ENCODE results near the gene EPS15. TPM values are rescaled to one million over a fixed set of nuclear protein-coding genes. Genes with fewer than 3 reads are reported as not detected.

The EPS15 gene
- total RNA-seq, 1 donor from 2014 or later, result 42.0 TPM

GRCh38 chr1:51498924-51499323 lies 20.1 kb downstream of the EPS15 start:
- Mint-ChIP-seq H3K4me3 (no peak overlapping the region), H3K4me1 (no peaks in the 10 kb centered on the region), H3K27me3 (ENCODE audit: insufficient read depth, low read depth) (no peaks in the 10 kb centered on the region), H3K27ac (no peak overlapping the region), H3K36me3 (peaks cover 18% of the 10 kb centered on the region), H3K9me3 (peaks cover 19% of the 10 kb centered on the region)
- Histone ChIP-seq H3K36me3 (no peaks in the 10 kb centered on the region), H3K9ac (no peak overlapping the region), H3K4me2 (no peak overlapping the region), H3K27me3 (no peaks in the 10 kb centered on the region), H3K9me3 (ENCODE audit: low read depth) (no peaks in the 10 kb centered on the region), H3K27ac (no peak overlapping the region), H2AFZ (replicated peaks) (no peak overlapping the region), H4K20me1 (ENCODE audit: low read depth) (no peaks in the 10 kb centered on the region), H3K79me2 (ENCODE audit: low read depth) (peaks cover 33% of the 10 kb centered on the region), H3K4me1 (no peaks in the 10 kb centered on the region), H3F3A (ENCODE audit: low read depth) (no peaks in the 10 kb centered on the region), H3K4me3 (no peak overlapping the region)
- no peak for TF ChIP-seq CTCF (IDR thresholded peaks at IDR 0.05)
- no peak for TF ChIP-seq EZH2 (IDR thresholded peaks at IDR 0.05)
- no peak for TF ChIP-seq EZH2phosphoT487 (IDR thresholded peaks at IDR 0.05)
- no peak for DNase-seq (ENCODE audit: low spot score)

- peaks cover 12% of the 10 kb centered on the region for H3K36me3 Mint-ChIP-seq
- no peak overlapping the region for H3K4me2 ChIP-seq
- H3K4me1 Mint-ChIP-seq, result no peaks in the 10 kb centered on the region
- no peak overlapping the region for H3K9ac ChIP-seq
- H3K4me3 Mint-ChIP-seq, result no peak overlapping the region
- H3K9me3 Mint-ChIP-seq, result peaks cover 12% of the 10 kb centered on the region
- DNase-seq (ENCODE audit: low spot score), result no peak
- no peaks in the 10 kb centered on the region for H3K4me1 ChIP-seq
- no peaks in the 10 kb centered on the region for H3K27me3 ChIP-seq
- H2AFZ ChIP-seq (replicated peaks), result no peak overlapping the region
- no peak overlapping the region for H3K27ac ChIP-seq
- H3K79me2 ChIP-seq (ENCODE audit: low read depth), result peaks cover 32% of the 10 kb centered on the region
- TF ChIP-seq CTCF (IDR thresholded peaks at IDR 0.05) (no peak), EZH2 (IDR thresholded peaks at IDR 0.05) (no peak), EZH2phosphoT487 (IDR thresholded peaks at IDR 0.05) (no peak)
- no peaks in the 10 kb centered on the region for H3F3A ChIP-seq (ENCODE audit: low read depth)
- H3K4me3 ChIP-seq, result no peak overlapping the region
- H4K20me1 ChIP-seq (ENCODE audit: low read depth), result no peaks in the 10 kb centered on the region
- no peak overlapping the region for H3K27ac Mint-ChIP-seq
- no peaks in the 10 kb centered on the region for H3K9me3 ChIP-seq (ENCODE audit: low read depth)
- no peaks in the 10 kb centered on the region for H3K27me3 Mint-ChIP-seq (ENCODE audit: insufficient read depth, low read depth)
- no peaks in the 10 kb centered on the region for H3K36me3 ChIP-seq
Observed at GRCh38 chr1:51497340-51497739, 21.7 kb downstream of the EPS15 start.

GRCh38 chr1:51494138-51494830 lies 24.8 kb downstream of the EPS15 start:
- Histone ChIP-seq H3K79me2 (ENCODE audit: low read depth) (peaks cover 34% of the 10 kb centered on the region), H2AFZ (replicated peaks) (no peak overlapping the region), H3K4me3 (no peak overlapping the region), H4K20me1 (ENCODE audit: low read depth) (no peaks in the 10 kb centered on the region), H3K4me1 (no peaks in the 10 kb centered on the region), H3K4me2 (no peak overlapping the region), H3F3A (ENCODE audit: low read depth) (no peaks in the 10 kb centered on the region), H3K9ac (no peak overlapping the region), H3K36me3 (no peaks in the 10 kb centered on the region), H3K9me3 (ENCODE audit: low read depth) (no peaks in the 10 kb centered on the region), H3K27ac (no peak overlapping the region), H3K27me3 (no peaks in the 10 kb centered on the region)
- Mint-ChIP-seq H3K36me3 (peaks cover 3% of the 10 kb centered on the region), H3K27me3 (ENCODE audit: insufficient read depth, low read depth) (no peaks in the 10 kb centered on the region), H3K4me3 (no peak overlapping the region), H3K27ac (no peak overlapping the region), H3K4me1 (no peaks in the 10 kb centered on the region), H3K9me3 (peaks cover 3% of the 10 kb centered on the region)
- DNase-seq (ENCODE audit: low spot score), result no peak
- TF ChIP-seq EZH2 (IDR thresholded peaks at IDR 0.05), result no peak
- TF ChIP-seq CTCF (IDR thresholded peaks at IDR 0.05), result no peak
- TF ChIP-seq EZH2phosphoT487 (IDR thresholded peaks at IDR 0.05), result no peak

Data from neural progenitor cell (in vitro differentiated cells).